ENCODE results near the gene RLF. TPM values are rescaled to one million over a fixed set of nuclear protein-coding genes. Genes with fewer than 3 reads are reported as not detected.
A peak's percentile ranks its signal among the peaks of the same experiment; 100 is the strongest.

Gene RLF
- total and polyA plus RNA-seq, 9 of the 15 experiments (the other 6 are each of a cell fraction or from before 2014, with no cell fraction given): 3.6 to 35.0 (median 21.2) TPM

DNA sequence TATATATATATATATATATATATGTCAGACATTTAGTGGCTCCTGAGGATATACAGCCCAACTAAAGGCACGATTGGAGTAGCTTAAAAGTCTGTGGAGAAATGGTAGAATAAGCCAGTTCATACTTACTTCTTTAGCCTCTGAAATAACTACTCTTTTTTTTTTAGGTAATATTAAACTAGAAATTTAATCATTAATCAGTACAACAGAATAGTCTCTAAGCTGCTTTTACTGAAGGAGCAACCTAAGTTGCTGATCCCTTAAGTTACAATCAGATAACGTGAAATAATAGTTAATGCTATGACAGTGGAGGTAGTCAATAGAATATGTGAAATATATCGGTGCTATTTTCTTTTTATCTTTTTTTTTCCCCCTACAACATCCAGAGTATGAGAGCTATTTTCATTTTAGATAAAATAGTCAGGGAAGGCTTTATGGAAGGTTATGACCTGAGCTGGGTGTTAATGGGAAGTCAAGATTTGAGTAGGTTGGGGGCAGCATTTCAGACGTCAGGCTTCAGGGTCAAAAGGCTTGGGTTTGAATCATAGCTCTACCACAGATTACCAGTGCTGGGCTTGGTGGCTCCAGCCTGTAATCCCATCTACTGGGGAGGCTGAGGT lies 112.5 kb downstream of the RLF start:
- peaks cover 81% of the 10 kb centered on the region for H3K36me3 ChIP-seq (ENCODE audit: control insufficient read depth, insufficient read depth, low read length)
- TF ChIP-seq SNAPC5 (CRISPR knock-in tag; IDR thresholded peaks at IDR 0.05): 0 out of 2 replicates have a peak, but pooled peaks have one; percentile 3
- TF ChIP-seq, protein P1, sequence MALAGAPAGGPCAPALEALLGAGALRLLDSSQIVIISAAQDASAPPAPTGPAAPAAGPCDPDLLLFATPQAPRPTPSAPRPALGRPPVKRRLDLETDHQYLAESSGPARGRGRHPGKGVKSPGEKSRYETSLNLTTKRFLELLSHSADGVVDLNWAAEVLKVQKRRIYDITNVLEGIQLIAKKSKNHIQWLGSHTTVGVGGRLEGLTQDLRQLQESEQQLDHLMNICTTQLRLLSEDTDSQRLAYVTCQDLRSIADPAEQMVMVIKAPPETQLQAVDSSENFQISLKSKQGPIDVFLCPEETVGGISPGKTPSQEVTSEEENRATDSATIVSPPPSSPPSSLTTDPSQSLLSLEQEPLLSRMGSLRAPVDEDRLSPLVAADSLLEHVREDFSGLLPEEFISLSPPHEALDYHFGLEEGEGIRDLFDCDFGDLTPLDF (CRISPR knock-in tag; IDR thresholded peaks at IDR 0.05): no peak
- ChIA-PET CTCF (ENCODE audit: low intra/inter-chr PET ratio) (no interaction called here), POLR2A (interaction anchor here (0.5 to 1.5 kb wide), 7 partner anchors 8 to 670 kb away, joined by 3 to 5 read pairs (median 4); no protein-coding TSS in a partner anchor)
- no peaks in the 10 kb centered on the region for H4K20me1 ChIP-seq (replicated peaks; ENCODE audit: control insufficient read depth, insufficient read depth, low read length)
- no peaks in the 10 kb centered on the region for H3K9me3 ChIP-seq (replicated peaks; ENCODE audit: control insufficient read depth, insufficient read depth, low read depth, low read length)
- in situ Hi-C loops (cut with MboI) (no loop called here), intact Hi-C loops (cut with micrococcal nuclease) (no loop called here)
- no TSS peak for BruUV-seq (replicated peaks)
- ATAC-seq (no peak), DNase-seq (ENCODE audit: extremely low read depth in 1 of 4, low spot score in 3 of 4) (no peak), FAIRE-seq (no peak)
- WGBS (ENCODE audit: insufficient coverage, low coverage, missing lambda C conversion rate): 61% methylated on average over 4 of the region's 4 CpGs
- no peak overlapping the region for H3K27ac ChIP-seq (ENCODE audit: extremely low read depth, low read depth, low read length)
- H3K4me3 ChIP-seq: no peak overlapping the region
- peaks cover 0 to 12% of the 10 kb centered on the region in 2 experiments; a peak in 2 of 5 replicates for H3K4me1 ChIP-seq (replicated peaks in 1 of 2; ENCODE audit: control insufficient read depth in 2 of 2, insufficient read depth in 2 of 2, low read length in 2 of 2)
- no peak overlapping the region for H3K9ac ChIP-seq (ENCODE audit: insufficient read depth in 1 of 2, low read depth in 2 of 2, low read length in 2 of 2)
- no peaks in the 10 kb centered on the region for H3K27me3 ChIP-seq (ENCODE audit: control insufficient read depth in 2 of 2, insufficient read depth in 2 of 2, low read length in 2 of 2)
- peaks cover 8% of the 10 kb centered on the region; the same call in 1 of the 3 replicates for H3K79me2 ChIP-seq (ENCODE audit: control insufficient read depth, insufficient read depth, low read length)
- no peaks in the 10 kb centered on the region for H3K9me1 ChIP-seq (ENCODE audit: control insufficient read depth, insufficient read depth, low read length)
- H3K4me2 ChIP-seq (ENCODE audit: insufficient read depth, low read length): no peak overlapping the region
- no peak overlapping the region for H2AFZ ChIP-seq (ENCODE audit: low read depth, low read length)

DNA sequence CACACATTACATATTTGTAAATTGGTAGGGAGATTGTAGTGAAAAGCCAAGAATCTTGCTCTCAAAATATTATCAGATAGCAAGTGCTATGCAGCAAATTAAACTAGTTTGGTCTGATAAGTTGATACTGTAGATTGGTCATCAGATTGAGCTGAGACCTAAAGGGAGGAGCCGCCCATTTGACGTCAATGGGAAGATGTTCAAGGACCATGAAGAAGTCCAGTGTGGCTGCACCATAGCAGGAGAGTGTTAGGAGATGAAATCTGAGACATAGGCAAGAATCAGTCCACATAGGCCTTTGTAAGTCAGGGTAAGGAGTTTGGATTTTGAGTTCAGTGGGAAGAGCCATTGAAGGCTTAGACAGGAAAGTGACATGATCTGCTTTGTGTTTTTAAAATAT lies 113.1 kb downstream of the RLF start:
- 90% methylated on average over 2 of the region's 2 CpGs for WGBS (ENCODE audit: insufficient coverage, low coverage, missing lambda C conversion rate)
- Histone ChIP-seq H3K27ac (ENCODE audit: extremely low read depth, low read depth, low read length) (no peak overlapping the region), H3K36me3 (ENCODE audit: control insufficient read depth, insufficient read depth, low read length) (peaks cover 84% of the 10 kb centered on the region), H3K4me2 (ENCODE audit: insufficient read depth, low read length) (no peak overlapping the region), H3K27me3 (ENCODE audit: control insufficient read depth in 2 of 2, insufficient read depth in 2 of 2, low read length in 2 of 2) (no peaks in the 10 kb centered on the region), H3K9ac (ENCODE audit: insufficient read depth in 1 of 2, low read depth in 2 of 2, low read length in 2 of 2) (no peak overlapping the region), H3K9me3 (replicated peaks; ENCODE audit: control insufficient read depth, insufficient read depth, low read depth, low read length) (no peaks in the 10 kb centered on the region), H3K4me3 (no peak overlapping the region), H3K79me2 (ENCODE audit: control insufficient read depth, insufficient read depth, low read length) (peaks cover 9% of the 10 kb centered on the region; the same call in 1 of the 3 replicates), H3K4me1 (replicated peaks in 1 of 2; ENCODE audit: control insufficient read depth in 2 of 2, insufficient read depth in 2 of 2, low read length in 2 of 2) (peaks cover 0 to 12% of the 10 kb centered on the region in 2 experiments; a peak in 2 of 5 replicates), H3K9me1 (ENCODE audit: control insufficient read depth, insufficient read depth, low read length) (no peaks in the 10 kb centered on the region), H2AFZ (ENCODE audit: low read depth, low read length) (no peak overlapping the region), H4K20me1 (replicated peaks; ENCODE audit: control insufficient read depth, insufficient read depth, low read length) (no peaks in the 10 kb centered on the region)
- no peak for DNase-seq (ENCODE audit: extremely low read depth in 1 of 4, low spot score in 3 of 4)
- intact Hi-C loops (cut with micrococcal nuclease) (no loop called here), in situ Hi-C loops (cut with MboI) (no loop called here)
- BruUV-seq (replicated peaks): TSS peak; percentile 2
- FAIRE-seq: no peak
- ChIA-PET CTCF (ENCODE audit: low intra/inter-chr PET ratio) (no interaction called here), POLR2A (interaction anchor here (1.0 to 1.5 kb wide), 4 partner anchors 8 to 130 kb away, joined by 3 to 5 read pairs (median 4); no protein-coding TSS in a partner anchor)
- TF ChIP-seq ATF6 (CRISPR knock-in tag; IDR thresholded peaks at IDR 0.05) (no peak), MYBL2 (IDR thresholded peaks at IDR 0.05; ENCODE audit: low read depth) (no peak), MYBL2 (CRISPR knock-in tag; IDR thresholded peaks at IDR 0.05; ENCODE audit: borderline replicate concordance) (0 out of 2 replicates have a peak, but pooled peaks have one; percentile 19), KHSRP (IDR thresholded peaks at IDR 0.05) (no peak), XRCC5 (IDR thresholded peaks at IDR 0.05; ENCODE audit: low read depth, low read length) (no peak)
- TF ChIP-seq, protein P2, sequence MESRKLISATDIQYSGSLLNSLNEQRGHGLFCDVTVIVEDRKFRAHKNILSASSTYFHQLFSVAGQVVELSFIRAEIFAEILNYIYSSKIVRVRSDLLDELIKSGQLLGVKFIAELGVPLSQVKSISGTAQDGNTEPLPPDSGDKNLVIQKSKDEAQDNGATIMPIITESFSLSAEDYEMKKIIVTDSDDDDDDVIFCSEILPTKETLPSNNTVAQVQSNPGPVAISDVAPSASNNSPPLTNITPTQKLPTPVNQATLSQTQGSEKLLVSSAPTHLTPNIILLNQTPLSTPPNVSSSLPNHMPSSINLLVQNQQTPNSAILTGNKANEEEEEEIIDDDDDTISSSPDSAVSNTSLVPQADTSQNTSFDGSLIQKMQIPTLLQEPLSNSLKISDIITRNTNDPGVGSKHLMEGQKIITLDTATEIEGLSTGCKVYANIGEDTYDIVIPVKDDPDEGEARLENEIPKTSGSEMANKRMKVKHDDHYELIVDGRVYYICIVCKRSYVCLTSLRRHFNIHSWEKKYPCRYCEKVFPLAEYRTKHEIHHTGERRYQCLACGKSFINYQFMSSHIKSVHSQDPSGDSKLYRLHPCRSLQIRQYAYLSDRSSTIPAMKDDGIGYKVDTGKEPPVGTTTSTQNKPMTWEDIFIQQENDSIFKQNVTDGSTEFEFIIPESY (CRISPR knock-in tag; IDR thresholded peaks at IDR 0.05): no peak
- no peak for ATAC-seq
